Ishikawa (cell line): ENCODE data around the gene PROCA1.

ENCODE experiments used
- CEBPB ChIP-seq: IDR thresholded peaks from 2 replicates; pipeline ENCODE4 v1.6.1; 2012
- EP300 ChIP-seq: IDR thresholded peaks from 2 replicates; pipeline ENCODE4 v1.6.1; 2012; ENCODE audit warnings: borderline replicate concordance
- NFIC ChIP-seq: IDR thresholded peaks from 2 replicates; pipeline ENCODE4 v1.6.1; 2012
- RAD21 ChIP-seq: IDR thresholded peaks from 2 replicates; pipeline ENCODE4 v1.6.1; 2012; ENCODE audit warnings: low read depth
- TAF1 ChIP-seq: IDR thresholded peaks from 2 replicates; pipeline ENCODE4 v1.6.1; 2012; ENCODE audit warnings: low read depth, mild to moderate bottlenecking
- TF ChIP-seq, protein P1 (sequence below): IDR thresholded peaks from 2 replicates; pipeline ENCODE4 v1.6.1; 2012; ENCODE audit warnings: low read depth, mild to moderate bottlenecking

DNA sequence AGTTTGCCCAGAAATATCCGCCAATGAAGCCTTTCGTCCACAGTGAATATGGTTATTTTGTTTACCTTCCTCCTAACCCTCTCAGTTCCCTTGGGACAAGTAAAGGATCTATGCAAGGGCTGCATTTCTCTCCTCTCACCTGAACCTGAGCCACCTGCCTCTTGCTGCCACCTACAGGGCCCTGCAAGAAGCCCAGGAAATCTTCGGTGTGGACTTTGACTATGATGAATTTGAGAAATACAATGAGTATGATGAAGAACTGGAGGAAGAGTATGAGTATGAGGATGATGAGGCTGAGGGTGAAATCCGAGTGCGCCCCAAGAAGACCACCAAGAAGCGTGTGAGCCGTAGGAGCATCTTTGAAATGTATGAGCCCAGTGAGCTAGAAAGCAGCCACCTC is 35.7 kb downstream of the PROCA1 start:
- TF ChIP-seq EP300 (no peak), RAD21 (peak; percentile 41), CEBPB (no peak), NFIC (no peak), TAF1 (no peak)
- TF ChIP-seq, protein P1, sequence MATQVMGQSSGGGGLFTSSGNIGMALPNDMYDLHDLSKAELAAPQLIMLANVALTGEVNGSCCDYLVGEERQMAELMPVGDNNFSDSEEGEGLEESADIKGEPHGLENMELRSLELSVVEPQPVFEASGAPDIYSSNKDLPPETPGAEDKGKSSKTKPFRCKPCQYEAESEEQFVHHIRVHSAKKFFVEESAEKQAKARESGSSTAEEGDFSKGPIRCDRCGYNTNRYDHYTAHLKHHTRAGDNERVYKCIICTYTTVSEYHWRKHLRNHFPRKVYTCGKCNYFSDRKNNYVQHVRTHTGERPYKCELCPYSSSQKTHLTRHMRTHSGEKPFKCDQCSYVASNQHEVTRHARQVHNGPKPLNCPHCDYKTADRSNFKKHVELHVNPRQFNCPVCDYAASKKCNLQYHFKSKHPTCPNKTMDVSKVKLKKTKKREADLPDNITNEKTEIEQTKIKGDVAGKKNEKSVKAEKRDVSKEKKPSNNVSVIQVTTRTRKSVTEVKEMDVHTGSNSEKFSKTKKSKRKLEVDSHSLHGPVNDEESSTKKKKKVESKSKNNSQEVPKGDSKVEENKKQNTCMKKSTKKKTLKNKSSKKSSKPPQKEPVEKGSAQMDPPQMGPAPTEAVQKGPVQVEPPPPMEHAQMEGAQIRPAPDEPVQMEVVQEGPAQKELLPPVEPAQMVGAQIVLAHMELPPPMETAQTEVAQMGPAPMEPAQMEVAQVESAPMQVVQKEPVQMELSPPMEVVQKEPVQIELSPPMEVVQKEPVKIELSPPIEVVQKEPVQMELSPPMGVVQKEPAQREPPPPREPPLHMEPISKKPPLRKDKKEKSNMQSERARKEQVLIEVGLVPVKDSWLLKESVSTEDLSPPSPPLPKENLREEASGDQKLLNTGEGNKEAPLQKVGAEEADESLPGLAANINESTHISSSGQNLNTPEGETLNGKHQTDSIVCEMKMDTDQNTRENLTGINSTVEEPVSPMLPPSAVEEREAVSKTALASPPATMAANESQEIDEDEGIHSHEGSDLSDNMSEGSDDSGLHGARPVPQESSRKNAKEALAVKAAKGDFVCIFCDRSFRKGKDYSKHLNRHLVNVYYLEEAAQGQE, result no peak
